A673 (cell line): ENCODE measurements around the gene CRB1. TPM values are rescaled to one million over a fixed set of nuclear protein-coding genes. Genes with fewer than 3 reads are reported as not detected.

ENCODE experiments used
- BruUV-seq: library from RNA; stranded (reverse); fragments of 400-500 nt; replicated peaks from 2 replicates; lab custom pipeline; 2021; lab: Mats Ljungman, UMichigan
- CTCF ChIA-PET: fragments of 300-600 bp; sonication (Branson Sonifier 250); formaldehyde crosslinking; loops from one replicate; lab custom pipeline; 2022; ENCODE audit warnings: antibody characterized with exemption; lab: Charles Lee
- POLR2A ChIA-PET: fragments of 300-600 bp; sonication (Branson Sonifier 250); formaldehyde crosslinking; loops from one replicate; lab custom pipeline; 2022; ENCODE audit warnings: antibody characterized with exemption; ENCODE audit not compliant: low non-redundant PET; lab: Charles Lee
- DNase-seq: peaks from one replicate; pipeline ENCODE4 v3.0.0-alpha.2; 2015; ENCODE audit warnings: low spot score
- H3K27ac ChIP-seq: fragments of 200-600 bp; sonication (generic); 2 replicates; pipeline ENCODE4 v1.5.1; 2016; ENCODE audit warnings: mixed run types, low read depth, mild to moderate bottlenecking, mixed read lengths, antibody characterized with exemption, low read length; ENCODE audit not compliant: poor library complexity, severe bottlenecking
- H3K27me3 ChIP-seq: fragments of 200-600 bp; sonication (generic); replicated peaks from 2 replicates; pipeline ENCODE4 v1.6.1; 2017; ENCODE audit warnings: mixed run types, low read depth, mild to moderate bottlenecking, mixed read lengths, antibody characterized with exemption, low read length; ENCODE audit not compliant: insufficient read depth, poor library complexity
- H3K36me3 ChIP-seq: fragments of 200-600 bp; sonication (generic); 2 replicates; pipeline ENCODE4 v1.6.1; 2016; ENCODE audit warnings: mixed run types, mild to moderate bottlenecking, mixed read lengths, antibody characterized with exemption, low read length; ENCODE audit not compliant: insufficient read depth, poor library complexity, severe bottlenecking
- H3K4me1 ChIP-seq: fragments of 200-600 bp; sonication (generic); 2 replicates; pipeline ENCODE4 v1.6.1; 2017; ENCODE audit warnings: mixed run types, mild to moderate bottlenecking, mixed read lengths, antibody characterized with exemption, low read length; ENCODE audit not compliant: insufficient read depth, poor library complexity, severe bottlenecking
- H3K4me3 ChIP-seq: fragments of 200-600 bp; sonication (generic); 2 replicates; pipeline ENCODE4 v1.5.1; 2016; ENCODE audit warnings: low read depth, mixed run types, mild to moderate bottlenecking, mixed read lengths, low read length; ENCODE audit not compliant: poor library complexity, severe bottlenecking
- H3K9me3 ChIP-seq: fragments of 200-600 bp; sonication (generic); 2 replicates; pipeline ENCODE4 v1.6.1; 2016; ENCODE audit warnings: mixed run types, low read depth, mild to moderate bottlenecking, mixed read lengths, antibody characterized with exemption, low read length; ENCODE audit not compliant: poor library complexity, severe bottlenecking
- CTCF ChIP-seq: fragments of 300-800, 200-600 bp; sonication (generic); conservative IDR thresholded peaks from 2 replicates; pipeline ENCODE4 v1.5.1; 2017; ENCODE audit warnings: low read depth, mild to moderate bottlenecking, antibody characterized with exemption, low read length, moderate library complexity, mixed read lengths
- EZH2 ChIP-seq: fragments of 200-600 bp; sonication (generic); IDR thresholded peaks from 2 replicates; pipeline ENCODE4 v1.6.1; 2017; ENCODE audit warnings: borderline replicate concordance, low read depth, mild to moderate bottlenecking, mixed read lengths, antibody characterized with exemption, low read length; ENCODE audit not compliant: poor library complexity, severe bottlenecking
- intact Hi-C: fragments of 100-400 bp; cut with micrococcal nuclease; formaldehyde crosslinking; loops from one replicate; pipeline ENCODE4 v1.10.0; 2022; ENCODE audit not compliant: unreplicated experiment
- total RNA-seq: library from RNA; stranded (reverse); gene quantifications from 2 replicates; pipeline ENCODE4 v1.2.3, GENCODE V29; 2021

Gene CRB1
- total RNA-seq, 1 experiment from 2014 or later, result not detected

DNA sequence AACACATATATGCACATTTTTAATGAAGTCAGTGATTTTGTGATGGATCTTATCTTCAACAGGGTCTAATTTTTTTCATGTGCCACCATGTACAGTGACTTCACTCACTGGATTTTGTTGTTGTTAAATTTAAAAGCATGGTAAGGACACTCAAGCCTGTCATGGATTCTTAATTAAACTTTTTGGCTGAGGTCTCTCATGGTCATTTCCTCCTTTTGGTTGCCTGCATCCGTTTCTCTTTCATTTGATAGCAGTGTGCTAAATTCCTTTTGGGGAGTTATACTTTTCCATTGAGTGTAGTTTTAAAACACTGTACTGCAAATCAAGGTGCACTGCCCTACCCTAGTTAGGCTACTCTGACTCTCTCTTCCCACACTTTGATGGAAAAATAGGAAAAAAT, 13.2 kb upstream of the CRB1 start:
- no peaks in the 10 kb centered on the region for H3K27me3 ChIP-seq
- no peak for DNase-seq
- H3K4me1 ChIP-seq, result peaks cover 12% of the 10 kb centered on the region
- ChIA-PET POLR2A (no interaction called here), CTCF (no interaction called here)
- intact Hi-C loops, result no loop called here
- TF ChIP-seq EZH2, result no peak
- TF ChIP-seq CTCF, result no peak
- no peaks in the 10 kb centered on the region for H3K36me3 ChIP-seq
- no peak overlapping the region for H3K27ac ChIP-seq
- BruUV-seq, result no TSS peak
- H3K9me3 ChIP-seq, result no peaks in the 10 kb centered on the region
- no peak overlapping the region for H3K4me3 ChIP-seq

- ChIA-PET CTCF (no interaction called here), POLR2A (no interaction called here)
- H3K36me3 ChIP-seq, result no peaks in the 10 kb centered on the region
- DNase-seq, result no peak
- no TSS peak for BruUV-seq
- TF ChIP-seq CTCF (no peak), EZH2 (no peak)
- no peaks in the 10 kb centered on the region for H3K9me3 ChIP-seq
- no peak overlapping the region for H3K27ac ChIP-seq
- no peaks in the 10 kb centered on the region for H3K27me3 ChIP-seq
- no peak overlapping the region for H3K4me3 ChIP-seq
- no peaks in the 10 kb centered on the region for H3K4me1 ChIP-seq
- intact Hi-C loops, result no loop called here
These were observed 3.0 kb upstream of the CRB1 start for GRCh38 chr1:197264936-197265567.

- intact Hi-C loops, result no loop called here
- DNase-seq, result no peak
- ChIA-PET CTCF (no interaction called here), POLR2A (no interaction called here)
- H3K27ac ChIP-seq, result no peak overlapping the region
- no peak for TF ChIP-seq EZH2
- no peak for TF ChIP-seq CTCF
- no peaks in the 10 kb centered on the region for H3K4me1 ChIP-seq
- no peak overlapping the region for H3K4me3 ChIP-seq
- no peaks in the 10 kb centered on the region for H3K9me3 ChIP-seq
- no TSS peak for BruUV-seq
- no peaks in the 10 kb centered on the region for H3K36me3 ChIP-seq
- H3K27me3 ChIP-seq, result no peaks in the 10 kb centered on the region
These were observed 1.0 kb downstream of the CRB1 start for GRCh38 chr1:197269053-197269452.
